Measurements from ENCODE around the gene SGO2.

- TF ChIP-seq CTCF (IDR thresholded peaks at IDR 0.05 in 2 of 3, conservative IDR thresholded peaks at IDR 0.05 in 1 of 3; ENCODE audit: borderline replicate concordance in 1 of 3, insufficient read depth in 1 of 3, low read depth in 2 of 3, low read length in 2 of 3), result no peak
- no peak for TF ChIP-seq SP1 (IDR thresholded peaks at IDR 0.05; ENCODE audit: low read depth)
- TF ChIP-seq EZH2 (IDR thresholded peaks at IDR 0.05), result no peak
- no peak for TF ChIP-seq POLR2A (IDR thresholded peaks at IDR 0.05; ENCODE audit: borderline replicate concordance, extremely low read depth, insufficient read depth, insufficient read length)
- TF ChIP-seq EZH2phosphoT487 (IDR thresholded peaks at IDR 0.05; ENCODE audit: borderline replicate concordance), result no peak
- TF ChIP-seq SRF (IDR thresholded peaks at IDR 0.05; ENCODE audit: low read depth), result no peak
- no peak for TF ChIP-seq ATF3 (IDR thresholded peaks at IDR 0.05)
- TF ChIP-seq YY1 (IDR thresholded peaks at IDR 0.05; ENCODE audit: extremely low read depth, insufficient replicate concordance, low read depth, low read length), result no peak
- TF ChIP-seq CEBPB (IDR thresholded peaks at IDR 0.05; ENCODE audit: low read depth), result no peak
- no peak for TF ChIP-seq FOSL1 (IDR thresholded peaks at IDR 0.05; ENCODE audit: low read depth)
- TF ChIP-seq SIN3A (IDR thresholded peaks at IDR 0.05; ENCODE audit: low read depth), result no peak
- no peak for TF ChIP-seq RAD21 (IDR thresholded peaks at IDR 0.05; ENCODE audit: low read depth)
- TF ChIP-seq ZBTB33 (IDR thresholded peaks at IDR 0.05; ENCODE audit: extremely low read depth, insufficient replicate concordance, low read length), result no peak
- TF ChIP-seq ELF1 (IDR thresholded peaks at IDR 0.05; ENCODE audit: borderline replicate concordance, low read depth), result no peak
Observed at GRCh38 chr2:200592406-200593075, 66.5 kb downstream of the SGO2 start.
